HEK293T (cell line): ENCODE results near the gene SUPT3H.

Experiments used
- FOXM1 ChIP-seq: fragments of 450-650 bp; IDR thresholded peaks from 2 replicates; pipeline ENCODE4 v1.6.1; 2017; ENCODE audit warnings: mild to moderate bottlenecking, borderline replicate concordance
- L3MBTL2 ChIP-seq: fragments of 450-650 bp; conservative IDR thresholded peaks from 2 replicates; pipeline ENCODE4 v1.6.1; 2016; ENCODE audit warnings: mild to moderate bottlenecking
- NFRKB ChIP-seq: fragments of 450-650 bp; IDR thresholded peaks from 2 replicates; pipeline ENCODE4 v1.6.1; 2016; ENCODE audit warnings: mild to moderate bottlenecking, moderate library complexity
- ZNF384 ChIP-seq: fragments of 450-650 bp; IDR thresholded peaks from 2 replicates; pipeline ENCODE4 v1.6.1; 2016

- TF ChIP-seq FOXM1 (no peak), NFRKB (no peak), ZNF384 (no peak), L3MBTL2 (no peak)
These were observed 587.9 kb downstream of the SUPT3H start for GRCh38 chr6:44789806-44790205.
